A673 (cell line): Measurements from ENCODE around the gene IGF2. TPM values are rescaled to one million over a fixed set of nuclear protein-coding genes. Genes with fewer than 3 reads are reported as not detected.

Experiments used
- BruUV-seq: library from RNA; stranded (reverse); fragments of 400-500 nt; replicated peaks from 2 replicates; lab custom pipeline; 2021; lab: Mats Ljungman, UMichigan
- CTCF ChIA-PET: fragments of 300-600 bp; sonication (Branson Sonifier 250); formaldehyde crosslinking; loops from one replicate; lab custom pipeline; 2022; ENCODE audit warnings: antibody characterized with exemption; lab: Charles Lee
- POLR2A ChIA-PET: fragments of 300-600 bp; sonication (Branson Sonifier 250); formaldehyde crosslinking; loops from one replicate; lab custom pipeline; 2022; ENCODE audit warnings: antibody characterized with exemption; ENCODE audit not compliant: low non-redundant PET; lab: Charles Lee
- DNase-seq: peaks from one replicate; pipeline ENCODE4 v3.0.0-alpha.2; 2015; ENCODE audit warnings: low spot score
- H3K27ac ChIP-seq: fragments of 200-600 bp; sonication (generic); 2 replicates; pipeline ENCODE4 v1.5.1; 2016; ENCODE audit warnings: mixed run types, low read depth, mild to moderate bottlenecking, mixed read lengths, antibody characterized with exemption, low read length; ENCODE audit not compliant: poor library complexity, severe bottlenecking
- H3K27me3 ChIP-seq: fragments of 200-600 bp; sonication (generic); replicated peaks from 2 replicates; pipeline ENCODE4 v1.6.1; 2017; ENCODE audit warnings: mixed run types, low read depth, mild to moderate bottlenecking, mixed read lengths, antibody characterized with exemption, low read length; ENCODE audit not compliant: insufficient read depth, poor library complexity
- H3K36me3 ChIP-seq: fragments of 200-600 bp; sonication (generic); 2 replicates; pipeline ENCODE4 v1.6.1; 2016; ENCODE audit warnings: mixed run types, mild to moderate bottlenecking, mixed read lengths, antibody characterized with exemption, low read length; ENCODE audit not compliant: insufficient read depth, poor library complexity, severe bottlenecking
- H3K4me1 ChIP-seq: fragments of 200-600 bp; sonication (generic); 2 replicates; pipeline ENCODE4 v1.6.1; 2017; ENCODE audit warnings: mixed run types, mild to moderate bottlenecking, mixed read lengths, antibody characterized with exemption, low read length; ENCODE audit not compliant: insufficient read depth, poor library complexity, severe bottlenecking
- H3K4me3 ChIP-seq: fragments of 200-600 bp; sonication (generic); 2 replicates; pipeline ENCODE4 v1.5.1; 2016; ENCODE audit warnings: low read depth, mixed run types, mild to moderate bottlenecking, mixed read lengths, low read length; ENCODE audit not compliant: poor library complexity, severe bottlenecking
- H3K9me3 ChIP-seq: fragments of 200-600 bp; sonication (generic); 2 replicates; pipeline ENCODE4 v1.6.1; 2016; ENCODE audit warnings: mixed run types, low read depth, mild to moderate bottlenecking, mixed read lengths, antibody characterized with exemption, low read length; ENCODE audit not compliant: poor library complexity, severe bottlenecking
- EZH2 ChIP-seq: fragments of 200-600 bp; sonication (generic); IDR thresholded peaks from 2 replicates; pipeline ENCODE4 v1.6.1; 2017; ENCODE audit warnings: borderline replicate concordance, low read depth, mild to moderate bottlenecking, mixed read lengths, antibody characterized with exemption, low read length; ENCODE audit not compliant: poor library complexity, severe bottlenecking
- intact Hi-C: fragments of 100-400 bp; cut with micrococcal nuclease; formaldehyde crosslinking; loops from one replicate; pipeline ENCODE4 v1.10.0; 2022; ENCODE audit not compliant: unreplicated experiment
- total RNA-seq: library from RNA; stranded (reverse); gene quantifications from 2 replicates; pipeline ENCODE4 v1.2.3, GENCODE V29; 2021
- TF ChIP-seq, protein P1 (sequence below): fragments of 300-800, 200-600 bp; sonication (generic); conservative IDR thresholded peaks from 2 replicates; pipeline ENCODE4 v1.5.1; 2017; ENCODE audit warnings: low read depth, mild to moderate bottlenecking, antibody characterized with exemption, low read length, moderate library complexity, mixed read lengths

The IGF2 gene
- total RNA-seq, 1 experiment from 2014 or later, result 0.17 TPM

DNA sequence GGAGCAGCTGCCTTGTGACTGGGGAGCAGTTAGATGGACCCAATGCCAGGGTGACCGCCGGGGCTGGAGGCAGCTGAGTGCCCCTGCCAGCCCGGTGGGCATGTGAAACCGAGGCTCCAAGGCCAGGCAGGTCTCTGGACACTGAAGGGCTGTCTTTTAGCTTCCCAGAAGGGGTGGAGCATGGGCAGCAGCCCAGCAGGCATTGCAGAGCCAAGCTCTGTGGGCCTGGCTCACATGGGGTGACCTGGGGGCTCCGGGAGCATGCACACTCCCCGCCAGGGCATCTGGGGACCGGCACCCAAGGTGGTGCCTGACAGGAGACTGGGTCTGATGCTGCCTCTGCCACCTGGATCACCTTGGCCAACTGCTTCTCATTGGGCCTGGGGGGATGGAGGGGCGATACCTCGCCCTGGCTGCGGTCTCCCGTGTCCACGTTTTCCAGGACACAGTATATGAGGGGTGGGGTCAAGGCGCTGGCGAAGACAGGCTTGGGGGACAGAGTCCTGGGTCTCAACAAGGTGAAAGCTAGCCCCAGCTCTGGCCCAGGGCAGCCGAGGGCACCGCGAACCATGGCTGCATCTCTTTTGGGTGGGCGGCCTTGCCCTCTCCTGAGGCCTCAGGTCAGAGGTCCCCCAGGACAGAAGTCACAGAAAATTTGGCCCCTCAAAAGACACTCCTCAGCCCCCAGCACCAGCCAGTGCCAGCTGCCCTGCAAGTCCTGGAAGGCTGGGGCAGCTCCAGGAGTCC is 18.3 kb upstream of the IGF2 start:
- ChIA-PET CTCF (no interaction called here), POLR2A (no interaction called here)
- Histone ChIP-seq H3K27ac (no peak overlapping the region), H3K9me3 (no peaks in the 10 kb centered on the region), H3K27me3 (no peaks in the 10 kb centered on the region), H3K4me1 (no peaks in the 10 kb centered on the region), H3K4me3 (no peak overlapping the region), H3K36me3 (no peaks in the 10 kb centered on the region)
- no TSS peak for BruUV-seq
- TF ChIP-seq, protein P1, sequence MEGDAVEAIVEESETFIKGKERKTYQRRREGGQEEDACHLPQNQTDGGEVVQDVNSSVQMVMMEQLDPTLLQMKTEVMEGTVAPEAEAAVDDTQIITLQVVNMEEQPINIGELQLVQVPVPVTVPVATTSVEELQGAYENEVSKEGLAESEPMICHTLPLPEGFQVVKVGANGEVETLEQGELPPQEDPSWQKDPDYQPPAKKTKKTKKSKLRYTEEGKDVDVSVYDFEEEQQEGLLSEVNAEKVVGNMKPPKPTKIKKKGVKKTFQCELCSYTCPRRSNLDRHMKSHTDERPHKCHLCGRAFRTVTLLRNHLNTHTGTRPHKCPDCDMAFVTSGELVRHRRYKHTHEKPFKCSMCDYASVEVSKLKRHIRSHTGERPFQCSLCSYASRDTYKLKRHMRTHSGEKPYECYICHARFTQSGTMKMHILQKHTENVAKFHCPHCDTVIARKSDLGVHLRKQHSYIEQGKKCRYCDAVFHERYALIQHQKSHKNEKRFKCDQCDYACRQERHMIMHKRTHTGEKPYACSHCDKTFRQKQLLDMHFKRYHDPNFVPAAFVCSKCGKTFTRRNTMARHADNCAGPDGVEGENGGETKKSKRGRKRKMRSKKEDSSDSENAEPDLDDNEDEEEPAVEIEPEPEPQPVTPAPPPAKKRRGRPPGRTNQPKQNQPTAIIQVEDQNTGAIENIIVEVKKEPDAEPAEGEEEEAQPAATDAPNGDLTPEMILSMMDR, result no peak
- no peak for TF ChIP-seq EZH2
- DNase-seq, result no peak
- intact Hi-C loops, result loop anchor here (2.0 kb wide), 1 partner anchor 465 kb away; no protein-coding TSS in a partner anchor

DNA sequence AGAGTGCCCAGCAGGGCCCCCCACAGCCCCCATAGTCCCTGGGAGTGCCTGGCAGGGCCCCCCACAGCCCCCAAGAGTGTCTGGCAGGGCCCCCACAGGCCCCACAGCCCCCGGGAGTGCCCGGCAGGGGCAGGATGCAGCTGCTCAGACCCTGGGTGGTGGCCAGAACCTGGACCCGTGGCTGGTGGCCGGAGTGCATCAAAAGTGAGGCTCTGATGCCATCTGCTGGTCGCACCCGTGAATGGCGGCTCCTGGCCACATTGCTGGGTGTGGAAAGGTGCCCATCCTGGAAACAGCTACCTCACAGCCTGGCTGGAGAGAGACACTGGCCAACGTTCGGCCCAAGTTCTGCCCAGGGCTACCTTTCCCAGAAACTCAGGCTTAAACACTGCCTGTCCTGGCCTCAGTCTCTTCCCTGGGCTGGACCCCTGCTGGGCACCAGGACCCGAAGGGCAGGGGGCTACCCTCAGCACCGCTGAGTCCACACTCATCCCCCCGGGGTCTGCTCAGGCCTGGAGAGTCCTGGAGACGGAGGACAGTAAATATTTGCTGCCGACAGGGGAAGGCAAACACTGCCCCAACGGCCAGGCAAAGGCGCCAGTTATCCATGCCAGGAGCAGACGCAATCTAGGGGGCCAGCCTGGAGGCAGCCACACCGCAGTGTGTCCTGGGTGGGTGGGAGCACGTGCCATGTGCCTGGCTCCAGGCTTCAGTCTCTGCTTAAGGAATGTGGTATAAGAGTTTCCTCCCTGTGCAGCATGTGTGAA is 17.4 kb upstream of the IGF2 start:
- ChIA-PET POLR2A (no interaction called here), CTCF (interaction anchor here (0.6 to 1.9 kb wide), 3 partner anchors 274 to 504 kb away, joined by 3 to 9 read pairs (median 6); no protein-coding TSS in a partner anchor)
- TF ChIP-seq, protein P1, result peak; percentile 79
- no peak for TF ChIP-seq EZH2
- Histone ChIP-seq H3K27me3 (no peaks in the 10 kb centered on the region), H3K36me3 (no peaks in the 10 kb centered on the region), H3K4me3 (no peak overlapping the region), H3K9me3 (no peaks in the 10 kb centered on the region), H3K27ac (no peak overlapping the region), H3K4me1 (no peaks in the 10 kb centered on the region)
- no TSS peak for BruUV-seq
- peak; percentile 47 for DNase-seq
- intact Hi-C loops, result loop anchor here (2.0 kb wide), 1 partner anchor 464 kb away; no protein-coding TSS in a partner anchor

DNA sequence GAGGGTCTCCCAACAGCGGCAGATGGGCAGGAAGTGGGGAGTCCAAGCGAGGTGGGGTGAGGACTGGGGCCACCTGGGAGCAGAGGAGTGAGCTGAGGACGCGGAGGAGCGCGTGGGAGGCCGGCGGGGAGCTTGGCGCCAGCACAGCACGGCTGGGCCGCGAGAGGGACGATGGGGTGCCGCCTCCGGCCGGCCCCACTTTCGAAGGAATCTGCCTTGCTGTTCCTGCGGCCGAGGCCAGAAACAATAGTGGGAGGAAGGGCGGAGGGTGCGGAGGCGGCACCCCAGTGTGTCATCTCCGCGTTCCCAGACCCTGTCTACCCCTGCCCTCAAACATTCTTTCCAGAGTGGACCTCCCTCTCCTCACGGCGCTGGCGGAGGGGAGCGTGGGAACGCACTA is 16.3 kb upstream of the IGF2 start:
- Histone ChIP-seq H3K27me3 (no peaks in the 10 kb centered on the region), H3K36me3 (no peaks in the 10 kb centered on the region), H3K4me3 (no peak overlapping the region), H3K9me3 (no peaks in the 10 kb centered on the region), H3K27ac (no peak overlapping the region), H3K4me1 (no peaks in the 10 kb centered on the region)
- BruUV-seq, result no TSS peak
- DNase-seq, result no peak
- TF ChIP-seq, protein P1, result no peak
- TF ChIP-seq EZH2, result no peak
- ChIA-PET CTCF (interaction anchor here (1.6 to 1.9 kb wide), 2 partner anchors 273 to 503 kb away, joined by 6 to 9 read pairs; no protein-coding TSS in a partner anchor), POLR2A (no interaction called here)
- intact Hi-C loops, result no loop called here
